Neural cell (in vitro differentiated cells): ENCODE measurements around the gene DCC.

ENCODE experiments used
- CTCF ChIP-seq: fragments of 450-650 bp; IDR thresholded peaks from 2 replicates; pipeline ENCODE4 v1.5.1; 2014; ENCODE audit warnings: antibody characterized with exemption, mild to moderate bottlenecking, moderate library complexity; ENCODE audit not compliant: poor library complexity, severe bottlenecking
- EP300 ChIP-seq: fragments of 450-650 bp; conservative IDR thresholded peaks from 2 replicates; pipeline ENCODE4 v1.6.1; 2014; ENCODE audit warnings: antibody characterized with exemption, mild to moderate bottlenecking, moderate library complexity; ENCODE audit not compliant: poor library complexity, severe bottlenecking
- MXI1 ChIP-seq: fragments of 450-650 bp; conservative IDR thresholded peaks from 2 replicates; pipeline ENCODE4 v1.6.1; 2014; ENCODE audit warnings: antibody characterized with exemption, mild to moderate bottlenecking; ENCODE audit not compliant: poor library complexity, severe bottlenecking
- TAF1 ChIP-seq: IDR thresholded peaks from 2 replicates; pipeline ENCODE4 v1.6.1; 2012; ENCODE audit warnings: low read depth

GRCh38 chr18:52395146-52395852 is 55.3 kb downstream of the DCC start:
- TF ChIP-seq CTCF (no peak), TAF1 (no peak), EP300 (no peak), MXI1 (no peak)
